AG04450 (cell line): Measurements from ENCODE around the gene GNG11. TPM values are rescaled to one million over a fixed set of nuclear protein-coding genes. Genes with fewer than 3 reads are reported as not detected.

ENCODE experiments used
- CTCF ChIA-PET: fragments of 300-600, 350-600 bp; formaldehyde crosslinking; extraction: SDS; loops from one replicate; lab custom pipeline; 2022; ENCODE audit warnings: antibody characterized with exemption, inconsistent platforms; lab: Charles Lee
- POLR2A ChIA-PET: fragments of 350-600 bp; formaldehyde crosslinking; extraction: SDS; loops from one replicate; lab custom pipeline; 2021; ENCODE audit warnings: antibody characterized with exemption, inconsistent platforms; lab: Yijun Ruan, JAX
- DNase-seq: peaks from one replicate; pipeline ENCODE4 v3.0.0-alpha.2; 2011; ENCODE audit warnings: low read depth, low spot score
- H3K27ac ChIP-seq: one replicate; pipeline ENCODE4 v1.5.1; 2012; ENCODE audit warnings: low read depth, low read length, control low read depth
- H3K27me3 ChIP-seq: one replicate; pipeline ENCODE4 v1.6.0; 2012; ENCODE audit warnings: low read length; ENCODE audit not compliant: control insufficient read depth, insufficient read depth
- H3K4me3 ChIP-seq: 2 replicates; pipeline ENCODE4 v1.5.1; 2011; ENCODE audit warnings: mild to moderate bottlenecking, low read depth, low read length, control low read depth
- H3K9me3 ChIP-seq: 2 replicates; pipeline ENCODE4 v1.5.1; 2012; ENCODE audit warnings: low read length; ENCODE audit not compliant: control insufficient read depth, insufficient read depth
- CTCF ChIP-seq: IDR thresholded peaks from 2 replicates; pipeline ENCODE4 v1.5.1; 2011; ENCODE audit warnings: low read depth, low read length, control low read depth, inconsistent platforms
- polyA plus RNA-seq: library from polyadenylated mRNA; depleted of rRNA; stranded (reverse); fragments of >200 nt; gene quantifications from 2 replicates; pipeline ENCODE4 v1.2.3, GENCODE V29; 2011

Gene GNG11
- polyA plus RNA-seq, 1 experiment, result 19.7 TPM

GRCh38 chr7:93964262-93964661 is 42.7 kb downstream of the GNG11 start:
- POLR2A ChIA-PET, result no interaction called here

GRCh38 chr7:93964813-93965212 is 43.3 kb downstream of the GNG11 start:
- H3K27me3 ChIP-seq, result no peaks in the 10 kb centered on the region
- no peak for DNase-seq
- H3K4me3 ChIP-seq, result no peak overlapping the region
- POLR2A ChIA-PET, result no interaction called here
- CTCF ChIA-PET, result no interaction called here
- H3K27ac ChIP-seq, result no peak overlapping the region
- TF ChIP-seq CTCF, result no peak
- H3K9me3 ChIP-seq, result no peaks in the 10 kb centered on the region

More at GRCh38 chr7:93964262-93964661, 42.7 kb downstream of the GNG11 start:
- no peaks in the 10 kb centered on the region for H3K9me3 ChIP-seq
- DNase-seq, result no peak
- CTCF ChIA-PET, result no interaction called here
- H3K4me3 ChIP-seq, result no peak overlapping the region
- H3K27ac ChIP-seq, result no peak overlapping the region
- TF ChIP-seq CTCF, result no peak
- no peaks in the 10 kb centered on the region for H3K27me3 ChIP-seq

GRCh38 chr7:93968911-93969620 is 47.5 kb downstream of the GNG11 start:
- DNase-seq, result no peak

GRCh38 chr7:93972029-93972725 is 50.6 kb downstream of the GNG11 start:
- no peak for DNase-seq
- POLR2A ChIA-PET, result no interaction called here

More at GRCh38 chr7:93968911-93969620, 47.5 kb downstream of the GNG11 start:
- Histone ChIP-seq H3K27me3 (no peaks in the 10 kb centered on the region), H3K27ac (no peak overlapping the region), H3K4me3 (no peak overlapping the region), H3K9me3 (no peaks in the 10 kb centered on the region)
- ChIA-PET POLR2A (no interaction called here), CTCF (interaction anchor here (0.6 kb wide), 1 partner anchor 254 kb away, joined by 3 read pairs; no protein-coding TSS in a partner anchor)
- no peak for TF ChIP-seq CTCF

More at GRCh38 chr7:93972029-93972725, 50.6 kb downstream of the GNG11 start:
- Histone ChIP-seq H3K27ac (no peak overlapping the region), H3K9me3 (no peaks in the 10 kb centered on the region), H3K27me3 (no peaks in the 10 kb centered on the region), H3K4me3 (no peak overlapping the region)
- CTCF ChIA-PET, result interaction anchor here (0.8 kb wide), 1 partner anchor 69 kb away, joined by 4 read pairs; no protein-coding TSS in a partner anchor
- no peak for TF ChIP-seq CTCF
